HG03354 (cell line): ENCODE measurements around the gene FMN2.

Source experiments
- ATAC-seq: cut with Tn5 transposase; IDR thresholded peaks from one replicate; pipeline ENCODE4 v1.9.1; 2021; ENCODE audit warnings: mild to moderate bottlenecking; ENCODE audit not compliant: unreplicated experiment, poor library complexity, severe bottlenecking

The FMN2 gene

DNA sequence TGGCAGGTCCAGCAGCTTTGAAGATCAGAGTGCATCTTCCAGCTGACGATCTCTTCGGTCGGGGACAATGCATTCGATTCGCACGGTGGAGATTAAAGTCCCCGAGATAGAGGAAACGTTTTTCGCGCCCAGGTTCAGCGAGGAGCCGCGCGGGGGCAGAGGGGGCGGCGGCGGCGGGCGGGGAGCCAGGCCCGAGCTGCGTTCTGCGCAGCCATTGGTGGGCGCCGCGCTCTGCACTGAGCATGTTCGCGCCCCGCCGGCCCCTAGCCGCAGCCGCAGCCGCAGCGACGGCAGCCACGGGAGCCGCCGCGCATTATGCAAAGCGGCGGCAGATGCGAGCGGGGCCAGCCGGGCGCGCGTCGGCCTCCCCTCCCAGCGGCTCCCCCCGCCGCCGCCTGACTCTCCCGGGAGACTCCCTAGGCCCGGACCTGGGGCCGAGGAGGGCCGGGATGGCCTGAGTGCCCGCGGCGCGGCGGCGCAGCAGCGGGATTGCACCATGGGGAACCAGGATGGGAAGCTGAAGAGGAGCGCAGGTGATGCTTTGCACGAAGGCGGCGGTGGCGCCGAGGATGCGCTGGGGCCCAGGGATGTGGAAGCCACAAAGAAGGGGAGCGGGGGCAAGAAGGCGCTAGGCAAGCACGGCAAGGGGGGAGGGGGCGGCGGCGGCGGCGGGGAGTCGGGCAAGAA lies at the start of gene FMN2:
Gene FMN2 (plus strand): TSS at position 270 of the 687 bp plus-strand sequence. CDS start 227 bp downstream, at position 497.
- no peak for ATAC-seq

DNA sequence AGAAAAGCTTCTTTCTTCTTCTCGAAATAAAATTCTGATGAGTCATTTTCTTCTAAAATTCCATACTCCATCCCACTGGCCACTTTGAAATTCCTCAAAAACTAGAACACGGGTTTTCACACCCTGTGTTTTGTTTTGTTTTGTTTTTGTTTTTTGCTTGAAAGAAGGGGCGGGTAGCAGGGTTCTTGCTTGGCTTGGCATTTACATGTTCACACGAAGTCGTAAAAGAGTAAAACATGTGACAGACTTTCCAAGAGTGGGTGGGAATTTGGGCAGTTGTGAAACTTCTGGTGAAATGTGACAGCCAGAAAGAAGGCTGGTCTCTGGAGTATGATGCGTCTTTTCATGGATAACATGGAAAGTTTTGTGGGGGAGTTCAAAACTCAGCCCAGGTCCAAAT lies 47.1 kb upstream of the FMN2 start:
- ATAC-seq, result no peak

DNA sequence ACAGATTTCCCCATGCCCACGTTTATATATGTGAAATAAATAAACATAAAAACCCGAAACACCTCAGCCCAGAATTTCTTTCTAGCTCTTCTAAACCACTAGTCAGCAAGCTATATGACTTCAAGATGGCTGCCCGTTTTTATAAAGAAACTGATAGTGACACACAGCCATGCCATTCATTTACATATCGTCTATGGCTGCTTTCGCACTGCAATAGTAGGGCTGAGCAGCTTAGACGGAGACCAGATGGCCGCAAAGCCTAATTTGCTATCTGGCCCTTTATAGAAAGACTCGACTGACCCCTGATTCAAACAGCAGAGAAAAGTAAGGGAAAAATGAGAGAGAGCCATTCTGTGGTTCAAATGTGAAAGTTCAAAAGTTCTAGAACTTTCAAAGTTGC lies 45.7 kb upstream of the FMN2 start:
- no peak for ATAC-seq

DNA sequence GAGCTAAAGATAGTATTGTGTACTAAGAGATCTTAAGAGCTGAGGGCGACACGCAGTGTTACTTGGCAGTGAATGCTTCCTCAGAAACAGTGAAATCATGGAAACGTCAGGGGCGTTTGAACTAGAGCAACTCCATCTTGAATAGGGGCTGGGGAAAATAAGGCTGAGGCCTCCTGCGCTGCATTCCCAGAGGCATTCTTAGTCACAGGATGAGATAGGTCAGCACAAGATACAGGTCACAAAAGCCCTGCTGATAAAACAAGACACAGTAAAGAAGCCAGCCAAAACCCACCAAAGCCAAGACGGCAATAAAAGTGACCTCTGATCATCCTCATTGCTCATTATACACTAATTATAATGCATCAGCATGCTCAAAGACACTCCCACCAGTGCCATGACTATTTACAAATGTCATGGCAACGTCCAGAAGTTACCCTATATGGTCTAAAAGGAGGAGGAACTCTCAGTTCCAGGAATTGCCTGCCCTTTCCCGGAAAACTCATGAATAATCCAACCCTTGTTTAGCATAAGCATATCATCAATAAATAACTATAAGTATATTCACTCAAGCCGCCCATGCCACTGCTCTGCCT lies 37.5 kb upstream of the FMN2 start:
- ATAC-seq, result no peak

DNA sequence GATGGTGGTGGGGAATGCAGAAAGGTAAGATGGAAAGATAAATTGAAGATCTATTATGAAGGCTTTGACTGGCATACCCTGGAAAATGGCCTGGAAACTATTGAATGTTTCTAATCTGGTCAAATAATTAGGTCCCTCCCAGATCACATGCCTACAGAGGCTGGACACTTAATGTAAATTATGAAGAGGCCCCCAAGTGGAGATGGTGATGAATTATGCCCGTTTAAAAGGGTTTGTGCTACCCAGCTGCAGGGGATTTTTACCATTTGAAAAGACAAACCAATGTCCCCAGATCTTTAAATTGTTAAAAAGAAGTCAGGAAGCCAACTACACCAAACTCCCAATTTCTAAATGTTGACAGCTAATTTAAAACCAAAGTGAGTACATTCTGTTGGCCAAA lies 35.7 kb upstream of the FMN2 start:
- ATAC-seq, result no peak

DNA sequence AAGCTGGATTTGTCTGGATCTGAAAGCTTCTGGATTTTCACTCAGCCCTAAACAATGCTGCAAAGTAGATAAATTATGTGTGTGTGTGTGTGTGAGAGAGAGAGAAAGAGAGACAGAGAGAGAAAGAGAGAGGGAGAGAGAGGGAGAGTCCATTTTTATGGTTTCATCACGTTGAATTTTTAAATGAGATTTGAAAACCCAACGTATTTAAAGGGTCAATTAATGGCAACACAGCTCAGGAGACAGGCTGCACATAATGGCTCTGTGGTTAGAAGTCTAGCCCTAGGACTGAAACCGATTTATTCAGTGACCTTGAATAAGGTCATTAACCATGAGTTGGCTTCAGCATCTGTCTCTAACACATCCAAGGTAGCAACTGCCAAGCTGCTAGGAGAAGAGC lies 35.3 kb upstream of the FMN2 start:
- no peak for ATAC-seq

DNA sequence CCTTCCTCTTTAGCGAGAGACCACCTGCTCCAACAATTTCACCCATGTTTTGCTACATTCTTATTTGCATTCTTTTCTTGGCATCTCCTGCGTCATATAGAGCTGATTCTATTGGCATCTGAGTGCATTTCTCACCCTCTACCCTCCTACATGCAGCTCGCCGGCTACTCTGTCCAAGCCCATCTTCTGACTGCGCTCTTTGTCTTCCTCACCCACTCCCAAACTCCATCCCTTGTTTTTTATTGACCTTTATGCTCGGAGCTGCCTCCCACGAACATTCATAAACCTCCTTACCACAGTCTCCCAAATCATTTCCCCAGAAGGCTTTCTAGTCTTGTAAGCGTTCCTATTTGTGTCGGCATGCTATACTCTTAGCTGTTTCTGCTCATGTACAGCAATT lies 33.6 kb upstream of the FMN2 start:
- ATAC-seq, result no peak

DNA sequence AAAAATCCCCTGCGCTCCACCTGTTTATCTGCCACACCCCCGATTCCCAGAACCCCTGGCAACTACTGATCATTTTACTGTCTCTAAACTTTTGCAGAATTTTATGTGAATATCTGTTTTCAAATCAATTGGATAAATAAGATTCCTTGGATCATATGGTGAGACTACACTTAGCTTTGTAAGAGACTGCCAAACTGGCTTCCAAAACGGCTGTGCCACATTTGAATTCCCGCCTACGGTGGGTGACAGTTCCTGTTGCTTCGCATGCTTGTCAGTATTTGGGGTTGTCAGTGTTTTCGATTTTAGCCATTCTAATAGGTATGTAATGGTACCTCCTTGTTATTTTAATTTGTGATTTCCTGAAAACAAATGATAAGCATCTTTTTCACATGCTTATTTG lies 22.7 kb upstream of the FMN2 start:
- ATAC-seq, result no peak

DNA sequence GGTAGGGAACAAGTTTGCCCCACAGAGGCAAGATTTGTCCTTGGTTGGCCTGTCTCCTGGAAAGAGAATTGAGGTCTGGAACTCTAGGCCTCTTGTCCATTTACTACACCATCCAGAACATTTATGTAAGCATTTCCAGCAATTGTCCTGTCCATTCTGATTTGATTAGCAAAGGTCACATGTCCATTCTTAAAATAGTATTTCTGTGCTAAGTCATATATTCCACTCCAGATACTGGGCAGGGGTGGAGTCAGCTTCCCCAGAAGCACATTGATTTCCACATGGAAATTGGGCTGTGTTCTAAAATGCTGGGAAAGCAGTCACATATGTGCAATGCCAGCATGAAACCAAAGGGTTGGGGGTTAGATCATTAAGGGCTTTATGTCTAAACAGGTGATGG lies 21.5 kb upstream of the FMN2 start:
- ATAC-seq, result no peak

DNA sequence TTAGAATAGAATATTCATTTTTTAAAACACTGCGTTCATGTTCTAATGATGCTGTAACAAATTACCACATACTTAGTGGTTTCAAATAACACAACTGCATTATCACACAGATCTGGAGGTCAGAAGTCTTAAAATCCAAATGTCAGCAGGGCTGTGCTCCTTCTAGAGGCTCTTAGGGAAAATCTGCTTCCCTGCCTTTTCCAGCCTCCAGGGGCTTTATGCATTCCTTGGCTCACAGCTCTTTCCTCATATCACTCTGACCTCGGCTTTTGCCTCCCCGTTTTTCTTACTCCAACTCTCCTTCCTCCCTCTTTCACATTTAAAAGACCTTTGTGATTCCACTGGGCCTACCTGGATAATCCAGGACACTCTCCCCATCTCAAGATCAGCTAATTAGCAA lies 18.6 kb upstream of the FMN2 start:
- ATAC-seq, result no peak

DNA sequence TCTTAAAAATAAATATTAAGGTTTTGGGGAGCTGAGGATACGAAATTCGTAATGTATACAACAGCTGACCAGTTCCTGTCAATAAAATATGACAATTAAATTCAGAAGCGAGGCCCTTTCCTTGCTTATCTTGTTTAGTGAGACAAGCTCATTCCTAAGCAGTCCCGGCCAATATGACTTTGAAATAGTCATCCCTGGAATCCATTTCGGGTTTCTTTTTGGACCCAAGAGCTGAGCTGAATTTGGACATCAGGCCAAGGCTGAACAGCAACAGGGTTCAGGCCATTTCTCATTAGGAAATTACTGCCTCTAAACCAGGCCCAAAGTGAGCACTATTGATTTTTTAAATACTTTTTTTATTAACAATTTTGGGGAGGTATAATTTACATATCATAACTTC lies 17.3 kb upstream of the FMN2 start:
- no peak for ATAC-seq

DNA sequence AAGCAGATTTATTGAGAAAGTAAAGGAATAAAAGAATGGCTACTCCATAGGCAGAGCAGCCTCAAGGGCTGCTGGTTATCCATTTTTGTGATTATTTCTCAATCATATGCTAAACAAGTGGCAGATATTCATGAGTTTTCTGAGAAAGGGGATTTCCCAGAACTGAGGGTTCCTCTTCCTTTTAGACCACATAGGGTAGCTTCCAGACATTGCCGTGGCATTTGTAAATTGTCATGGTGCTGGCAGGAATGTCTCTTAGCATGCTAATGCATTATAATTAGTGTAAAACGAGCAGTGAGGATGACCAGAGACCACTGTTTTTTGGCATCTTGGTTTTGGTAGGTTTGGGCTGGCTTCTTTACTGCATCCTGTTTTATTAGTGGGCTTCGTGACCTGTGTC lies 16.8 kb upstream of the FMN2 start:
- no peak for ATAC-seq

DNA sequence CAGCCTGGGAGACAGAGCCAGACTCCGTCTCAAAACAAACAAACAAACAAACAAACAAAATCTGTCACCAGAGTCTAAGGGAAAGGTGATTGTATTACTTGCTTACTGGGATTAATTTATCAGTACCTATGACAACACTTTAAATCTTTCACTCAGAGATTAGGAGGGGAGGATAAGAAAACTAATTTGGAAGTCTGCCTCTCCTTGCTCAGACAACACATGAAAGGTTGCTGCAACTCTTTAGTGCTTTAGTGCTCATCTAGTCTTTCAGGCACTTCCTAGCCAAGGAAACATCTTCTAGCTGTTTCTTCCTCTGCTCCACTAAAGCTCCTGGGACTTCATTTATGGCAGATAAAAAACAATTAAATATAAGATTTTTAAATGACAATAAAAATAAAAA lies 7.3 kb upstream of the FMN2 start:
- no peak for ATAC-seq

DNA sequence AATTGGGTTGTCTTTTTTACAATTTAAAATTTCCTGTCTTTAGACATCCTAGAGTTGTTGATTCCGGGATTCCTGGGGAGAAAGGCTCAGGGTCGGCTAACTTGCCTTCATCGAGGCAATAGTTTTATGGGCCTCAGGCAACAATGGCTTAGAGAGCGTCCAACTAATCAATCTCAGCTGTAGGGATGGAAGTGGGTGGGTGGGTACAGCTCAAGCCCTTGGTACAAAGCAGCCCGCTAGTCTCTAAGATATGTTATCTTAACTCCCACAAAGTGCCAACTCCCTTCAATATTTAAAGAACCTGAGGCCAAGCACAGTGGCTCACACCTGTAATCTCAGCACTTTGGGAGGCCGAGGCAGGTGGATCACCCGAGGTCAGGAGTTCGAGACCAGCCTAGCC lies 6.9 kb upstream of the FMN2 start:
- no peak for ATAC-seq

DNA sequence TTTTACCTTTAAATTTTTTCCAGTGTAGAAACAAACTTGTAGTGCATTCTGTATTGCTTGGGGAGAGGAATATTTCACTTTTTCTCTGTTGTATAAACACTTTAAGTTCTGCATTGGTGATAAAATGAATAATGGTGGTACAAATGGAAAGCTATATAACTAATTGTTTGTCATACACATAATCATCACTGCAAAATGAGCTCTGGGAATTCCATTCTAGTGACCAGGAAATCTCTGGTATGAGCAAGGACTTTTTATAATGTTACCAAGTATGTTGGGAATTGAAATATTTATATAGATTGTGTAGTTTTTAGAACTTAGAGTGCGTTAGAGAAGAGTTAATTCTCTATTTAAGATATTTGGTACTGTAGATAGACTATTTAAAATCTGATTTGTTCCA lies 5.0 kb upstream of the FMN2 start:
- no peak for ATAC-seq

DNA sequence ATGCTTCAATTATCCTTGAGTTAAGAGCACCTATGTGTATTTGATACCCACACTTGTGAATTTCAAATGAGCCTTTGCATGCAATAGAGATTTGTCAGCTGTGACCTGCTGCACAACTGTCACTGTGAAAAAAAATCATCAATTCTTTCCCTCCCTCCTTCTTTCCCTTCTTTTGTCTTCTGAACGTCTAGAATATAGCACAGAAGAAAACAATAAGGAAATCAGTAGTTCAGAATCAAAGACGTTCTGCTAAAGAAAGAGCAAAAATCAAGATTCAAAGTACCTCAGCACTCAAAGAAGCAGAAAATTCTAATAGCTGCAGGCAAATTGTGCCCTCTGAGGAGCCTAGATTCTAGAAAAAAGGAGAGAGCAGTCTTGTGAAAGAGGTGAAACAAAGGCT lies 1.7 kb upstream of the FMN2 start:
- no peak for ATAC-seq

DNA sequence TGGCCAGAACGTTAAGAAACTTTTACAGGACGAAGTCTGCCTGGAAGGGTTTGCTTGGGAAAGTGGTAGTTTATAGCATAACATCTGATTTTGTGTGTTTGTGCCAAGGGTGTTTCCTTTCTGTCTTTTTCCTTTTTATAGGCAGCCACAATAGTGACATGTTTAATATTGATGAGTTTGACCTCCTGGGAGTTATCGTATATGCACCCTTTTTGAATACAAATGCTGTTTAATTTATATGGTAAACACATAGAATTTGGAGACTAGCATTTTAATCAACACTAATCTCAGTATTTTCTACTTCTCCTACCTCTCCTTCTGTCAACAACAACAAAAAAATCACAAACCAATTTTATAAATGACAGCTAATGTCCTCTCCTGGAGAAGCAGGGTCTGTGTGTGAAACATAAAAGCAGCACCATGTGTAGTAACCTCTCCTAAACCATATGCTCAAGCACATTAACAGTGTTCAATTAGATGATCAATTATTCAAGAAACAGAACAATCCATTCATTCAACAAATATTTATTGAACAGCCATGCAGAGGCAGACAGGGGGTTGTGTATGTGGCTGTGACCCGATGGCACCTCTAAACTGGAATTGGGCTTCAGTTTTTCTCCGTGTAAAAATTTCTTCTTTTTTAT lies 604 bp upstream of the FMN2 start:
- no peak for ATAC-seq

DNA sequence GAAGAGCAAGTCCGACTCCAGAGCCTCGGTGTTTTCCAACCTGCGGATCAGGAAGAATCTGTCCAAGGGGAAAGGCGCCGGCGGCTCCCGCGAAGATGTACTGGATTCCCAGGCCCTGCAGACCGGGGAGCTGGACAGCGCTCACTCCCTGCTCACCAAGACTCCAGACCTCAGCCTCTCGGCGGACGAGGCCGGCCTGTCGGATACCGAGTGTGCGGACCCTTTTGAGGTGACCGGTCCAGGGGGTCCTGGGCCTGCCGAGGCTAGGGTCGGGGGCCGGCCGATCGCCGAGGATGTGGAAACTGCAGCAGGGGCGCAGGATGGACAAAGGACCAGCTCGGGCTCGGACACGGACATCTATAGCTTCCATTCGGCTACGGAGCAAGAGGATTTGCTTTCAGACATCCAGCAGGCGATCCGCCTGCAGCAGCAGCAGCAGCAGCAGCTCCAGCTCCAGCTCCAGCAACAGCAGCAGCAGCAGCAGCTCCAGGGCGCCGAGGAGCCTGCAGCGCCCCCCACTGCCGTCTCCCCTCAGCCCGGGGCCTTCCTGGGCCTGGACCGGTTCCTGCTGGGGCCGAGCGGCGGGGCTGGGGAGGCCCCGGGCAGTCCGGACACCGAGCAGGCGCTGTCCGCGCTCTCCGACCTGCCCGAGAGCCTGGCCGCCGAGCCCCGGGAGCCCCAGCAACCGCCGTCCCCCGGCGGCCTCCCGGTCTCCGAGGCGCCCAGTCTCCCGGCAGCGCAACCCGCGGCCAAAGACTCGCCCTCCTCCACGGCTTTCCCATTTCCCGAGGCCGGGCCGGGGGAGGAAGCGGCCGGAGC lies 827 bp downstream of the FMN2 start:
- no peak for ATAC-seq

DNA sequence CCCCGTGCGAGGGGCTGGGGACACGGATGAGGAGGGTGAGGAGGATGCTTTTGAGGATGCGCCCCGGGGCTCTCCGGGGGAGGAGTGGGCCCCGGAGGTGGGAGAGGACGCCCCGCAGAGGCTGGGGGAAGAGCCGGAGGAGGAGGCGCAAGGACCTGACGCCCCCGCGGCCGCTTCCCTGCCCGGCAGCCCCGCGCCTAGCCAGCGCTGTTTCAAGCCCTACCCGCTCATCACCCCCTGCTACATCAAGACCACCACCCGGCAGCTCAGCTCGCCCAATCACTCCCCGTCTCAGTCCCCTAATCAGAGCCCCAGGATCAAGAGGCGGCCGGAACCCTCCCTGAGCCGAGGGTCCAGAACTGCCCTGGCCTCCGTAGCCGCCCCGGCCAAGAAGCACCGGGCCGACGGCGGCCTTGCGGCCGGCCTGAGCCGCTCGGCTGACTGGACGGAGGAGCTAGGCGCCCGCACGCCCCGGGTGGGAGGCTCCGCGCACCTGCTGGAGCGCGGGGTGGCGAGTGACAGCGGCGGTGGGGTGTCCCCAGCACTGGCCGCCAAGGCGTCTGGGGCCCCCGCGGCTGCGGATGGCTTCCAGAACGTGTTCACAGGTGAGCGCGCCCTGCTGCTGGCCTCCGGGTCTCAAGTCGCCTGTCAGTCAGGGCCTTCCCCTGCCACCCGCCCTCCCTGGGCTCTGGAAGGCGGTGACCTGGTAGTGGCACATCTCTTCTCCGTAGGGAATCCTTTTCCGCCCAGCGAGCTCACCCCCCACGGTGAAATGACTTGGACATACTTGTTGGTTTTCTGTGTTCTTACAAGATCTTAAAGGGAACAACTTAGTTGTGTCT lies 1.7 kb downstream of the FMN2 start:
- ATAC-seq, result no peak
